ENCODE results near the gene ODF2.

ODF2 gene

DNA sequence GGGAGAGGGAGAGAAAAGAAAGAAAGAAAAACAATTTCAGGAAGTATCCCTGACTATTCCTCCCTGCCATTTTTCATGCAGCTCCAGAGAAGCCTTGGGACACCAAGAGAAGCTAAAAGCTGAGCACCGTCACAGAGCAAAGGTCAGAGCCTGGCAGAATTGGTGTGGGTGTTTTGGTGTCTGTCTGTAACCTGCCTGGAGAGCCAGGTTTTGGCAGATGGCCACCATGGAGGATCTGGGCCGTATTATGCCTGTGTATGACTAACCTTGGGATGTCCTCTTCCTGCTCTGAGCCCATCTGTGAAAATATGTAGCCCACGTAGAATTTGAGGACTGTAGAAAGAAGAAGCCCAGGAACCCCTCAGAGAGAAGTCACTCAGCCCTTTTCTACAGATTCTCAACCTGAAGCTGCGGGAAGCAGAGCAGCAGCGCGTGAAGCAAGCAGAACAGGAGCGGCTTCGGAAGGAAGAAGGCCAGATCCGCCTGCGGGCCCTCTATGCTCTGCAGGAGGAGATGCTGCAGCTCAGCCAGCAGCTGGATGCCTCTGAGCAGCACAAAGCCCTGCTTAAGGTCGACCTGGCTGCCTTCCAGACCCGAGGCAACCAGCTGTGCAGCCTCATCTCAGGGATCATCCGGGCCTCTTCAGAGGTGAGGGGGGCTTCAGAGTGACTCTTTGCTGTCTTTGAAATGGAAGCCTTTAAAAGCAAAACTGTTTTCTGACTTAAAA, 67.6 kb downstream of the ODF2 start:
- WGBS (ENCODE audit: extremely low coverage, insufficient coverage, low lambda C conversion rate) = no CpG with 5 or more reads among the region's 13 CpGs
- Histone ChIP-seq H2BK120ac (ENCODE audit: low read depth, low read length) (no peak overlapping the region), H4K5ac (ENCODE audit: low read length) (no peak overlapping the region), H3K27me3 (ENCODE audit: insufficient read depth, low read length, poor library complexity) (no peaks in the 10 kb centered on the region), H3K23ac (ENCODE audit: low read length) (no peak overlapping the region), H3K18ac (ENCODE audit: low read length) (no peak overlapping the region), H4K8ac (ENCODE audit: low read depth, low read length) (no peak overlapping the region), H3K4ac (ENCODE audit: low read depth, low read length) (no peak overlapping the region), H3K36me3 (ENCODE audit: control insufficient read depth, insufficient read depth, low read length) (peaks cover 1% of the 10 kb centered on the region), H3K56ac (ENCODE audit: low read length) (no peak overlapping the region), H3K4me3 (ENCODE audit: low read length) (no peak overlapping the region), H3K79me2 (ENCODE audit: control insufficient read depth, insufficient read depth, low read length) (no peaks in the 10 kb centered on the region), H3K79me1 (ENCODE audit: low read length) (no peaks in the 10 kb centered on the region), H3K4me1 (ENCODE audit: control insufficient read depth, low read depth, low read length) (no peaks in the 10 kb centered on the region), H3K9ac (ENCODE audit: low read length) (no peak overlapping the region), H3K4me2 (ENCODE audit: low read length) (no peak overlapping the region), H2BK15ac (replicated peaks; ENCODE audit: low read depth) (no peak overlapping the region), H3K27ac (ENCODE audit: low read depth, low read length) (no peak overlapping the region), H2AK5ac (ENCODE audit: low read length) (no peak overlapping the region), H2BK5ac (ENCODE audit: low read length) (no peak overlapping the region)
- peak; percentile 14 for DNase-seq

DNA sequence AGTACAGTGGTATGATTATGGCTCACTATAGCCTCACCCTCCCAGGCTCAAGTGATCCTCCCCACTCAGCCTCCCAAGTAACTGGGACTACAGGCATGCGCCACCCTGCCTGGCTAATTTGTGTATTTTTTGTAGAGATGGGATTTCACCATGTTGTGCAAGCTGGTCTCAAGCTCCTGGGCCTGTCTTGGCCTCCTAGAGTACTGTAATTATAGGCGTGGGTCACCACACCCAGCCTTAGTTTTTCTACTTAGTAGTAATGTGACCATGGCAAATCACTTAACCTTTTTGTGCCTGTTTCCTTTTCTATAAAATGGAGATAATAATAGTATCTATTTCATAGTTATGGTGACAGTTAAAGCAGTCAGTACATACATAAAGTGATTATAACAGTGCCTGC, 70.9 kb downstream of the ODF2 start:
- H3K4me2 ChIP-seq (ENCODE audit: low read length) = no peak overlapping the region
- H4K5ac ChIP-seq (ENCODE audit: low read length) = no peak overlapping the region
- DNase-seq = no peak
- no peaks in the 10 kb centered on the region for H3K4me1 ChIP-seq (ENCODE audit: control insufficient read depth, low read depth, low read length)
- H3K79me2 ChIP-seq (ENCODE audit: control insufficient read depth, insufficient read depth, low read length) = no peaks in the 10 kb centered on the region
- no peak overlapping the region for H3K9ac ChIP-seq (ENCODE audit: low read length)
- no peak overlapping the region for H2BK5ac ChIP-seq (ENCODE audit: low read length)
- H3K36me3 ChIP-seq (ENCODE audit: control insufficient read depth, insufficient read depth, low read length) = peaks cover 1% of the 10 kb centered on the region
- H3K18ac ChIP-seq (ENCODE audit: low read length) = no peak overlapping the region
- no peak overlapping the region for H3K56ac ChIP-seq (ENCODE audit: low read length)
- no peak overlapping the region for H3K4me3 ChIP-seq (ENCODE audit: low read length)
- H3K23ac ChIP-seq (ENCODE audit: low read length) = no peak overlapping the region
- no peak overlapping the region for H2BK120ac ChIP-seq (ENCODE audit: low read depth, low read length)
- no CpG with 5 or more reads among the region's 2 CpGs for WGBS (ENCODE audit: extremely low coverage, insufficient coverage, low lambda C conversion rate)
- H2AK5ac ChIP-seq (ENCODE audit: low read length) = no peak overlapping the region
- no peak overlapping the region for H2BK15ac ChIP-seq (replicated peaks; ENCODE audit: low read depth)
- no peak overlapping the region for H4K8ac ChIP-seq (ENCODE audit: low read depth, low read length)
- no peak overlapping the region for H3K4ac ChIP-seq (ENCODE audit: low read depth, low read length)
- no peaks in the 10 kb centered on the region for H3K27me3 ChIP-seq (ENCODE audit: insufficient read depth, low read length, poor library complexity)
- no peaks in the 10 kb centered on the region for H3K79me1 ChIP-seq (ENCODE audit: low read length)
- H3K27ac ChIP-seq (ENCODE audit: low read depth, low read length) = no peak overlapping the region

DNA sequence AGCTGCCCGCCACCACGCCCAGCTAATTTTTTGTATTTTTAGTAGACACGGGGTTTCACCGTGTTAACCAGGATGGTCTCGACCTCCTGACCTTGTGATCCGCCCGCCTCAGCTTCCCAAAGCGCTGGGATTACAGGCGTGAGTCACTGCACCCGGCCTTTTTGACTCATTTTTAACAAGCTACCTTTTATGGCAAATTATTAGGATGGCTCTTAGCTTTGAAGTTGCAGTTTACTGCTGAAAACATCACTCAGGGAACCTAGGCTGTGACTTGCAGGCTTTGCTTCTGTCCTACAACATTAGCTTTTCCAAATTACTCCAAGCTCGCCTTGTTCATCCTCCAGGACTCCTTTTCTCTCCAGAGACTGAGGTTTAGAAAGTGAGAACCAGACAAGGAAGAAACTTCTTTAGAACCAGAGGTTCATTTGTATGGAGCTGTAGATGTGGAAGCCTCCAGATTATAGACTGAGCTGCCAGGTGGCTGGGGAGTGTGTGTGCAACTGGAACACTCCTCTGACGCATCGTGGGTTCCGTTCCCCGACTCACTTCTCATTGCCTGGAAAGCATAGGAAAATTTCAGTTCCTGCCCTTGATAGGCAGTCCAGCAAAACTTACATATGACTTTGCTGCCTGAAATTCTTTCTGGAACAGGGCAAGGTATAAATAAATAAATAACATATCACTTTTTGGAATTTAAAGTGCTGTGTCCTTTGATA, 72.8 kb downstream of the ODF2 start:
- no peak overlapping the region for H2BK120ac ChIP-seq (ENCODE audit: low read depth, low read length)
- H3K79me2 ChIP-seq (ENCODE audit: control insufficient read depth, insufficient read depth, low read length) = no peaks in the 10 kb centered on the region
- H3K9ac ChIP-seq (ENCODE audit: low read length) = no peak overlapping the region
- no peaks in the 10 kb centered on the region for H3K27me3 ChIP-seq (ENCODE audit: insufficient read depth, low read length, poor library complexity)
- no peak overlapping the region for H3K56ac ChIP-seq (ENCODE audit: low read length)
- no peak overlapping the region for H2BK15ac ChIP-seq (replicated peaks; ENCODE audit: low read depth)
- H3K27ac ChIP-seq (ENCODE audit: low read depth, low read length) = no peak overlapping the region
- no peaks in the 10 kb centered on the region for H3K79me1 ChIP-seq (ENCODE audit: low read length)
- no peak overlapping the region for H2BK5ac ChIP-seq (ENCODE audit: low read length)
- no peak overlapping the region for H4K8ac ChIP-seq (ENCODE audit: low read depth, low read length)
- no peak for DNase-seq
- no peak overlapping the region for H3K4me2 ChIP-seq (ENCODE audit: low read length)
- no peak overlapping the region for H3K23ac ChIP-seq (ENCODE audit: low read length)
- H2AK5ac ChIP-seq (ENCODE audit: low read length) = no peak overlapping the region
- no peak overlapping the region for H3K4me3 ChIP-seq (ENCODE audit: low read length)
- no peak overlapping the region for H3K18ac ChIP-seq (ENCODE audit: low read length)
- H3K4ac ChIP-seq (ENCODE audit: low read depth, low read length) = no peak overlapping the region
- no CpG with 5 or more reads among the region's 15 CpGs for WGBS (ENCODE audit: extremely low coverage, insufficient coverage, low lambda C conversion rate)
- H3K4me1 ChIP-seq (ENCODE audit: control insufficient read depth, low read depth, low read length) = no peaks in the 10 kb centered on the region
- peaks cover 1% of the 10 kb centered on the region for H3K36me3 ChIP-seq (ENCODE audit: control insufficient read depth, insufficient read depth, low read length)
- H4K5ac ChIP-seq (ENCODE audit: low read length) = no peak overlapping the region

DNA sequence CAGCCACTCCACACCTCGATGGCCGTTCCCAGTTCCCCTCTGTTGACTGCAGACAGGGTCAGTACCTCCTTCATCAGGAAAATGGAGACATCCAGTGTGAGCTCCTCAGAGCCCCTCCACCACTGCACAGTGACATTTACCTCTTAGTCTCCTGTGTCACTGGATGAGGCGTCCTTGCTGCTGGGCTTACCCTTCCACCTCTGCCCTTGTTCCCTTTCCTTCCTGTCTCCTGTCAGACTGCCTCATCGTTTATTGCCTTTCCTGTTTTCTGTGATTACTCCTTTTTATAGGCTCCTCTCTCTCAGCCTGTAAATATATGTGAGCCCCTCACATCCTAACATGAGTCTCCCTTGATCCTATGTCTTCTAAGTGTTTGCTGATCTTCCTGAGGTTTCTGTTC, 73.4 kb downstream of the ODF2 start:
- no peak overlapping the region for H3K23ac ChIP-seq (ENCODE audit: low read length)
- no peak overlapping the region for H4K5ac ChIP-seq (ENCODE audit: low read length)
- no peak overlapping the region for H2BK120ac ChIP-seq (ENCODE audit: low read depth, low read length)
- H3K4me2 ChIP-seq (ENCODE audit: low read length) = no peak overlapping the region
- no CpG with 5 or more reads among the region's 4 CpGs for WGBS (ENCODE audit: extremely low coverage, insufficient coverage, low lambda C conversion rate)
- H2BK15ac ChIP-seq (replicated peaks; ENCODE audit: low read depth) = no peak overlapping the region
- no peak overlapping the region for H3K56ac ChIP-seq (ENCODE audit: low read length)
- no peak overlapping the region for H3K27ac ChIP-seq (ENCODE audit: low read depth, low read length)
- peaks cover 1% of the 10 kb centered on the region for H3K36me3 ChIP-seq (ENCODE audit: control insufficient read depth, insufficient read depth, low read length)
- H2AK5ac ChIP-seq (ENCODE audit: low read length) = no peak overlapping the region
- H3K18ac ChIP-seq (ENCODE audit: low read length) = no peak overlapping the region
- no peaks in the 10 kb centered on the region for H3K27me3 ChIP-seq (ENCODE audit: insufficient read depth, low read length, poor library complexity)
- H4K8ac ChIP-seq (ENCODE audit: low read depth, low read length) = no peak overlapping the region
- no peak for DNase-seq
- H3K9ac ChIP-seq (ENCODE audit: low read length) = no peak overlapping the region
- H2BK5ac ChIP-seq (ENCODE audit: low read length) = no peak overlapping the region
- no peaks in the 10 kb centered on the region for H3K79me1 ChIP-seq (ENCODE audit: low read length)
- H3K79me2 ChIP-seq (ENCODE audit: control insufficient read depth, insufficient read depth, low read length) = no peaks in the 10 kb centered on the region
- H3K4me3 ChIP-seq (ENCODE audit: low read length) = no peak overlapping the region
- no peak overlapping the region for H3K4ac ChIP-seq (ENCODE audit: low read depth, low read length)
- no peaks in the 10 kb centered on the region for H3K4me1 ChIP-seq (ENCODE audit: control insufficient read depth, low read depth, low read length)

- H4K8ac ChIP-seq (ENCODE audit: low read depth, low read length) = no peak overlapping the region
- H3K4me3 ChIP-seq (ENCODE audit: low read length) = no peak overlapping the region
- H3K4me1 ChIP-seq (ENCODE audit: control insufficient read depth, low read depth, low read length) = no peaks in the 10 kb centered on the region
- no peak overlapping the region for H3K4me2 ChIP-seq (ENCODE audit: low read length)
- no peak overlapping the region for H2AK5ac ChIP-seq (ENCODE audit: low read length)
- no peak overlapping the region for H2BK120ac ChIP-seq (ENCODE audit: low read depth, low read length)
- H2BK15ac ChIP-seq (replicated peaks; ENCODE audit: low read depth) = no peak overlapping the region
- H3K27ac ChIP-seq (ENCODE audit: low read depth, low read length) = no peak overlapping the region
- no peak overlapping the region for H3K23ac ChIP-seq (ENCODE audit: low read length)
- no peaks in the 10 kb centered on the region for H3K79me1 ChIP-seq (ENCODE audit: low read length)
- H3K36me3 ChIP-seq (ENCODE audit: control insufficient read depth, insufficient read depth, low read length) = no peaks in the 10 kb centered on the region
- H3K4ac ChIP-seq (ENCODE audit: low read depth, low read length) = no peak overlapping the region
- no peaks in the 10 kb centered on the region for H3K79me2 ChIP-seq (ENCODE audit: control insufficient read depth, insufficient read depth, low read length)
- no CpG with 5 or more reads among the region's 4 CpGs for WGBS (ENCODE audit: extremely low coverage, insufficient coverage, low lambda C conversion rate)
- no peak overlapping the region for H3K18ac ChIP-seq (ENCODE audit: low read length)
- no peak overlapping the region for H3K56ac ChIP-seq (ENCODE audit: low read length)
- H4K5ac ChIP-seq (ENCODE audit: low read length) = no peak overlapping the region
- H3K9ac ChIP-seq (ENCODE audit: low read length) = no peak overlapping the region
- no peaks in the 10 kb centered on the region for H3K27me3 ChIP-seq (ENCODE audit: insufficient read depth, low read length, poor library complexity)
- no peak overlapping the region for H2BK5ac ChIP-seq (ENCODE audit: low read length)
- no peak for DNase-seq
These were observed 76.8 kb downstream of the ODF2 start for GRCh38 chr9:128532581-128532980.
